Sigmoid colon (tissue), 4 donors: ENCODE results near the gene DDTL.

Source experiments
- CTCF ChIP-seq, 4 experiments: fragments of 450-650 bp in 3 of 4; fragments of 200-600 bp in 1 of 4; IDR thresholded peaks; one replicate each; pipeline ENCODE4 v1.5.1; 2016 to 2019; ENCODE audit warnings: antibody characterized with exemption in 4 of 4, mild to moderate bottlenecking in 3 of 4, moderate library complexity in 2 of 4
- POLR2AphosphoS5 ChIP-seq, 4 donors: sonication (generic); formaldehyde crosslinking; IDR thresholded peaks; one replicate each; pipeline ENCODE4 v1.6.1; 2017; ENCODE audit warnings: antibody characterized with exemption in 4 of 4

GRCh38 chr22:23969071-23969470, 2.4 kb downstream of the DDTL start:
- TF ChIP-seq CTCF (IDR thresholded peaks at IDR 0.05) = no peak
- TF ChIP-seq POLR2AphosphoS5 (IDR thresholded peaks at IDR 0.05) = no peak
